GM21786 (cell line): Measurements from ENCODE around the gene PDE2A.

Experiments used
- ATAC-seq: cut with Tn5 transposase; IDR thresholded peaks from one replicate; pipeline ENCODE4 v1.9.1; 2021; ENCODE audit not compliant: unreplicated experiment

PDE2A gene

DNA sequence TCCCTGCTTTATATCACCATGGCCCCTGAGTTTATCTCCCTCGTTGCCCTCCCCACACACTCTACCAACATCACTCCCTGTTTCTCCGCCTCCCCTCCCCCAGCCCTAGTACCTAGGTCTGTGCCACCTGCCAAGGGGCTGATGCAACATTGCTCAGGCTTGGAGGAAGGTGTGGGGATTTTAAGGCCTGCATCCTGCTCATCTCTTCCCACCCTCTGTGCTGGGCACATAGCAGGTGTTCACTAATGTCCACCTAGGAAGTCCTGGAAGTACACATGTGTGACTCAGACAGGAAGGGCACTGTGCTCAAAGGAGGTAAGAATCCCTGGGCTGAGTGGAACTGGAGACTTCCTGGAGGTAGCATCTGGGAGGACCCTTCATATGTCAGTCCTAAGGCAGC is 37.0 kb downstream of the PDE2A start:
- no peak for ATAC-seq

DNA sequence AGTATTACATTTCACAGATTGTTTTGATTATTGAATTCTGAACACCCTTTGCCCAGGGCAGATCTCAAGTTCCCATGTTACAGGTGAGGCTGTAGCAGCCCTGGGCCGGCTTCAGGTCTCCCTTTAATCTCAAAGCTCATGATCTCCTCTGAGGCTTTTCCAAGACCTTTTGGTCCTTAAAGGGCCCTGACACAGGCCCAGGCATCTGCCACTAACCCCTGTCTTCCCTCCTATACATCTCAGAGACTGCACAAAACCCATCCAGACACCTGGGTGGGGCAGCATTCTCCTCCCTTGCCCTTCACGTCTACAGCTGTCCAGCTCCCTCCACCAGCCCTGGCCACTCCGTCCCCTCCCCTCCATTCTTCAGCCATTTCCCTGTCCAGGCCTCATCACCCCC is 37.8 kb downstream of the PDE2A start:
- ATAC-seq = no peak

DNA sequence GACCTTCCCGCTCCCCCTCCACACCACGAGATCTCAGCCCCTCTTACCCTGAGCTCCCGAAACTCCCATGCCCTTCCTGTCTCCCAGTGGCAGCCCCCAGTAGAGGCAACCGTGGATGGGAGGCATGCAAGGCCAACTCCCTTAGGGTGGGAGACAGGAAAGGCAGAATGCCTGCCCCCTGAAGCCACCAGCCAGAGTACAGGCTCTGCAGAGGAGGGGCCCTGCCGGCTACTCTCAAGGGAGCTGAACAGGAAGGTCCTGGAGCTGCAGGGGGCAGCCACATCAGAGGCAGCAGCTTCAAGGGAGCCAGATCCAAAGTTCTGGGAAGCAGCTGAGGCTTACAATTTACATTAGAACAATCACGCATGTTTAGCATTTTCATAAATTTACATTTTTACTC is 38.3 kb downstream of the PDE2A start:
- ATAC-seq = no peak

GRCh38 chr11:72635309-72635915 is 38.8 kb downstream of the PDE2A start:
- ATAC-seq = no peak

GRCh38 chr11:72634472-72635095 is 39.6 kb downstream of the PDE2A start:
- no peak for ATAC-seq

DNA sequence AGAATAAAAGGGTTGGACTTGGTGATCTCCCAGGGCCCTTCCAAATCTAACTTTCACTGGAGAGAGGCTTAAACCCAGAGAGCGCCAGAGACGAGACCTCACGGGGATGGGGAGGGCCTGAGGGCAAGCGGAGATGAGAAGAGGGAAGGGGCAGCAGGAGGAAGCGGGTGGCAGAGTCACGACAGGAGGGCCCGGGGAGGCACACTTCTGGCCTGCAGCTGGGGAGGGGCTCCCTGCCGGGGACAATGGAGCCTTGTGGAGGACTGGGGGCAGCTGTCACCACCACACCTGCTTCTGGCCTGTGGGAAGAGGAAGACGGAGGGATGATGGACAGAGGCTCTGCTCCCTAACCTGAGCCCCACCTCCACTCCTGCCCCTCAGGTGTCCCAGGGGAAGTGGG is 40.2 kb downstream of the PDE2A start:
- ATAC-seq = no peak

DNA sequence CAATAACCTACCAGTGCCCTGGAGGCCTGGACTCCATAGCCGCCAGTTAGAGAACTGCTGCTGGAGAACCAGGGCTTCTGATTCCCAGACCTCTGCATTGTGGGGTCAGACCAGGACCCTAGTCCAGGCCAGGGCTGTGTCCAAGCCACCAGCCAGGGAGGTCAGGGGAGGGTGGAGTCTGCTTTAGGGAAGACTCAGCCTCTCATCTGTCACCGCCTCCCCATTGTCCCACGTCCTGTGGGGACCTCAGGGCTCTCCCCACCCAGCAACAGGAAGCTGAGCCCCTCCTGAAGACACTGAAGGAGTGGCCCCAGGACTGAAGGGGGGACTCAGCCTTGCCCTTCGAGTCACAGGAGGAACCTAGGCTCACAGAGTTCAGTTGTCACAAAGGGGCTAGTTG is 41.2 kb downstream of the PDE2A start:
- no peak for ATAC-seq

DNA sequence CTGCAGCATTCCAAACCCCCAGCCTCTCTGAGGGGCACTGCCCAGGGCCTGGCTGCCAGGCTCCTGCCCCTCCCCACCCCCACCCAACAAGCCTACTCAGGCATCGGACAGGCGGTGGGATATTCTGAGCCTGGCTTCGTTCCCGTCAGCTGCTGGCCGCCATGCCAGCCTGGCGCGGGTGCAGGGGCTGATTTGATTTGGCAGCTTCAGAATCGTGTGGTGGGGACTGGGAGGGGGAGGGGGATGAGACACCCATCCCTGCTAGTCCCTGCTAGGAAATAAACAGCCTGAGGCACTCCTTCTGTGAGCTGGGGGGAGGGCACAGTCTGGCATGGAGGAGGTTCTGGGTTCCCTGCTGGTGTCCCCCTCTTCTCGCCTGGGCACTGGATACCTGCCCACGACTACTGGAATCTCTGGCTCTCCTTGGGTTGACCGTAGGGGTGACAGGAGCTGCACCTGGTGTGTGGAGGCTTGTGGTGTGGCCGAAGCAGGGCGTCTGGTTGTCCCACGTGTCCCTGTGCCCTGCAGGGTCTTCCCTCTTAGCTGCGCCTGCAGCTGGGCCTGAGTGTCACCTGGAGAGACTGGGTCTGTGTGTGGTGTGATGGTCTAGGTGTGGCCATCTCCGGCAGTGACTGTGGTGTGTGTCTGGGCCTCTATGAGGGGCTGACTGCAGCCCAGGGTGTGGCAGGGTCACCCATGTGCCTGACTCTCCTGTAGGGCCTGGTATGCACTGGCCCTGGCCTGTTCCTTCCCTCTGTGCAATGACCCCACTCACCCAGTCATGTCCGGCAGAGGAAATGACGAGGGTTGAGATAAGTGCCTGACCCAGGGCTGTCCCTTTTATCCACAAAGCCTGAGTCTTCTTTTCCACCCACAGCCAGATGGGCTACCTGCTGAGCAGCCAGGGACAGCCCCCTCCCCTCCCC is 42.2 kb downstream of the PDE2A start:
- ATAC-seq = no peak

DNA sequence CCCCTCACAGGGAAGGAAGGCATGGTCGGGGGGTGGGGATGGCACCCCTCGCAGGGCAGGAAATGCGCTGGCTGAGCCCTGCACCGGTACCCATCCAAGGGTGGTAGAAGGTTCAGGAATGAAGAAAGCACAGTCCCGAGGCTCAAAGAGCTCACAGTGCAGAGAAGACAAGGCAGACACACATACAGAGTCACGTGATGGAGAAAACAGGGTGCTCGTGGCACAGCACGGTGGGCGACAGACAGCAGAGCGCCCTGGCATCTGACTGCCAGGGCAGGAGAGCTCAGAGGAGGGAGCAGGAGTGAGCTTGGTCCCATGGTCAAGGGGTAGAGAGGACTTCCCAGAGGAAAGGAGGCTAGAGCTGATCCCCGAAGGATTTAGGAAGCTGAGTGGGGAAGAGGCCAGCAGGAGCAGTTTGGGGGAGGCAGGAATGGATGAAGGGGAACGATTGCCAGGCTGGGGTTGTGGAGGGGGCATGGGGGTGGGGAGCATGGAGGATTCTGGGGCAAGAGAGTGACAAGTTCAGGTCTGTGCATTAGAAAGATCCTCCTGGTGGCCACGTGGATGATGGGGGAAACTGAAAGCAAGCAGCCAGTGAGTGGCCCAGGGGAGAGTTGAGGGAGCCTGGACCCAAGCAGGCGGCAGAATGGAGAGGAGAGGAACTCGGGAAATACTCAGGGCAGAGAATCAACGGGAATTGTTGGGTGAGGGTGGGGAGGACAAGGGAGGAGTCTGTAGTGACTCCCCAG is 43.9 kb downstream of the PDE2A start:
- ATAC-seq = no peak

DNA sequence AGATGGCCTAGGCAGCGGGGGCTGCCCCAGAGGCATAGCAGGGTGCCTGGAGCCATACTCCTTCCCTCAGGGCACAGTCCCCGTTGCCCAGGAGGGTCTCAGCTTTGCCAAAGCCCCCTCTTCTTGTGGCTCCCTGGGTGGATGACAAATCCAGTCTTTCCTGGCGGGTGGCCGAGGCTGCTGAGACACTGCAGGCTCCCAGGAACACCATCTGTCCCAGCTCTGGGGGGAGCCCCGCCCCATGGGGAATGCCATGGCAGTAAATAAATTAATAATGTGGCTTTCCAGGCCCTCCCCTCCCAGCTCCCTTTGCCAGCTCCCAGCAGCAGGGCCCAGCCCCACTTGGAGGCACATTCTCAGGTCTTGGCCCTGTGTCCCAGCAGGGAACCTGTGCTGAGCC is 45.0 kb downstream of the PDE2A start:
- ATAC-seq = no peak

GRCh38 chr11:72627594-72628281 is 46.5 kb downstream of the PDE2A start:
- ATAC-seq = no peak

GRCh38 chr11:72626414-72626936 is 47.7 kb downstream of the PDE2A start:
- ATAC-seq = no peak

DNA sequence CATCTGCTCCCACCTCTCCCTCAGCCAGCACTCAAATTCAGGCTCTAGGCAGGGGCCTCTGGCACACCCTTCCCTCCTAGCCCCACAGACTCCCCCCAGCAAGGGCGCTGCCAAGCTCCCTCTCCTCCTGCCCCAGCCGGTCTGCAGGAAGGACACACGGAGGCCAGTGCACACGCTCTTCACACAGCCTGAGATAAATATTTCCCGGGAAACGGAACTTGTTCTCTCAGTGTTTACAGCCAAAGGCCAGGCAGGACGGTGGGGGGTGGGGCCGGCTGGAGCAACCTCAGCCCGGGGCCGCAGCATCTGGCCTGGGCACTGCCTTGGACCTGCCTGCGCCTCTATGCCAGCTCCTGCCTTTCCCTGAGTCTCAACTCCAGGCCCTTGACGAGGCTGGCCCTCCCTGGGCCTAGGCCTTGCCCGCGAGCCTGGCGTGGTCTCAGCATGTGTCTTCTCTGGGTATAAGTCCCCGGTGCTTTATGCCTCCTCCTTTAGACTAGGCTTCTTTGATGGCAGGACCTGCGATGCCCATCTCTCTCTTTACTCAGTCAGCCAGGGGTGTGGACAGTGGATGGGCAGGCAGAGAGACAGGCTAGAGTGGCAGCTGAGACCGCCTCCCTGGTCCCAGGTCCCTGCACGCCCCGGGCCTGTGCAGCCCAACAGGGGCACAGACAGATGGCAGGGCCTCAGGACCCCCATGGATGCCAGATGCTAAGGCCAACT is 48.4 kb downstream of the PDE2A start:
- no peak for ATAC-seq

DNA sequence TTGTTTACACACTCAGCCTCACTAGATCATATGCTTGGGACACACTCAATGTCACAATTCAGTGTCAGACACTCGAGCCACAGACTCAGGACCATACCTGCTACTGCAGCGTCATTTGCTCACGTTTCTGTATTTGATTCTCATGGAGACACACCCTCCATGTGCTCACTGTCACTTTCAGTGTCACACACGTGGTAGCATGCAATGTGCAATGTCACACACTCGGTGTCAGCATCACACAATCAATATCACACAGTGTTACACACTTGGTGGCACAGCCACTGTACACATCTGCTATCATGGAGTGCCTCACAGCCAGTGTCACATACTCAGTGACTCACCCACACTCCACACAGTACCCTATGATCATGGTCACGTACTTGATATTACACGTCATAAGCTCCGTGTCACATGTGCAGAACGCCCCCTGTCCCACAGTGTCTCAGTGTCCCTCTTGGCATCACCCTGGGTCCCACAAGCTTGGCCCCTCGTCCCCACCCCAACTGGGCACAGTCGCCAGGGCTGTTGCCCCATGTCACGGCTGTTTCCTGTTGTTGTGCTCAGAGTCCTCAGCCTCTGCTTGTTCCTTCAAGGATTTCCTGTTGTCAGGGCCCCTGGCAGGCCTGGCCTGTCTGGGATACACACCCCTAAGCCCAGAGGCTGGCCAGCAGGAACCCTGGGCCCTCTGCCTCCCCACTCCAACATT is 49.6 kb downstream of the PDE2A start:
- ATAC-seq = no peak

DNA sequence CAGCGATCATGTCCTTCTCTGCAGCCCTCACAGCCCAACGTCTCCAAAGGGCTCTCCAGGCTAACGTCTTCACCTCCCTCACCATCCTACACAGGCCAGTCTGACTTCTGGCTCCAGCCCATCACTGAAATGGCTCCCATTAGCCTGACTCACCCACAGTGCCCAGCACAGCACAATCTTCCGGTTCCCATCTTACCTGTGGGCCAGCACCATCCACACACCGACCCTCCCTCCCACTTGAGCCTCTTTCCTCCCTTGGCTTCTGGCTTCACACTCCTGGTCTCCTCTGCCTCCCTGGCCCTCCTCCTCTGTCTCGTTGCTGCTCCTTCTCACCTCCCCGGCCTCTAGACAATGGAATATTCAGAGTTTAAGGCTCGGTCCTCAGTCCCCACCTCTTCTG is 51.2 kb downstream of the PDE2A start:
- no peak for ATAC-seq

DNA sequence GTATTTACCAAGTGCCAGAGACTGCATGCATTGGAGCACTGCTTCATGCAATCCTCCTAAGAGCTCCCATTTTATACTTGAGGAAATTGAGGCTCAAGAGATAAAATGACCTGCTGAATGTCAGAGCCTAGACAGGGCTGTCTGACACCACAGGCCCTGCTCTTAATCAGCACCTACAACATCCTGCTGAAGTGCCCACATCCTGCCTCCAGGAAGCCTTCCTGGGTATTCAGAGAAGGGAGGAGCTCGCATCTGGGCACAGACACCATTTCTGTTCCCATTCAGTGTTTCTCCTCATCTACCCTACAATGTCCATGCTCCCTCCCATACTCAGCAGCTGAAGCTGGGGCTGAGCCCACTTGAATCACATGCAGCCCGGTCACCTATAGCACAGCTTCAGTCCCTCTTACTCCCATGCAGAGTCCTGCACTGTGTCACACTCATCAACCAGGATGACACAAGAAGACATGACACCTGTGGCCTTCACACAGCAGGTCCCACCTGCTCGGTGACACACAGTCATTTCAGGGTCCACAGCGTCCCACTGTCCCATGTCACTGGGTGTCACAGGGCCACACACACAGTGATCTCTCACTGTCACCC is 53.1 kb downstream of the PDE2A start:
- ATAC-seq = no peak

DNA sequence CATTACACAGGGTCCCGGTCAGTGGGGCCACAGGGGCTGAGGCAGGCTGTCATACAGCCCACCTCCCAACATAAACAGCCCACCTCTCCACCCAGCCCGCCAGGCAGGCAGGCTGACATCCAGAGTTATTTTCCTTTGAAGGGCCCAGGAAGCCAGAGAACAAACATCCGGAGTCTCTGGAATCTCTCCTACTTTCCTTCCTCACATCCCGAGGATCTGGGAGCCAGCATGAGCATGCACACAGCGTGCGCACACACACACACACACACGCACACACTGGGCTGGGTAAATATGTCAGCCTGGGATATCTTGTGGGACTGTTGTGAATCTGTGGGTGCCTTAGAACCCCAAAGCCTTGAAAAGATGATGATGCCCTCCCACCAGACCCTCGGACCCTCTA is 55.4 kb downstream of the PDE2A start:
- ATAC-seq = no peak

GRCh38 chr11:72617080-72617762 is 57.0 kb downstream of the PDE2A start:
- ATAC-seq = no peak
